Activated CD4-positive, CD25-positive, alpha-beta regulatory T cell treated with anti-CD3 and anti-CD28 coated beads, Interleukin-2, amount 50 U/mL, for 24 hours (primary cell): ENCODE data around the gene KCNN3.
A peak's percentile ranks its signal among the peaks of the same experiment; 100 is the strongest.

Experiments
- ATAC-seq, 2 donors: fragments of 150-1000 bp; cut with Tn5 transposase; one replicate each; pipeline ENCODE4 v1.10.0; 2021; ENCODE audit warnings: mild to moderate bottlenecking in 1 of 2, moderate library complexity in 1 of 2

The KCNN3 gene

GRCh38 chr1:154840269-154841176, 29.6 kb downstream of the KCNN3 start:
- no peak for ATAC-seq

- ATAC-seq: no peak
These were observed 30.4 kb downstream of the KCNN3 start for GRCh38 chr1:154839691-154840090.

- no peak for ATAC-seq
These were observed 31.1 kb downstream of the KCNN3 start for GRCh38 chr1:154838988-154839387.

DNA sequence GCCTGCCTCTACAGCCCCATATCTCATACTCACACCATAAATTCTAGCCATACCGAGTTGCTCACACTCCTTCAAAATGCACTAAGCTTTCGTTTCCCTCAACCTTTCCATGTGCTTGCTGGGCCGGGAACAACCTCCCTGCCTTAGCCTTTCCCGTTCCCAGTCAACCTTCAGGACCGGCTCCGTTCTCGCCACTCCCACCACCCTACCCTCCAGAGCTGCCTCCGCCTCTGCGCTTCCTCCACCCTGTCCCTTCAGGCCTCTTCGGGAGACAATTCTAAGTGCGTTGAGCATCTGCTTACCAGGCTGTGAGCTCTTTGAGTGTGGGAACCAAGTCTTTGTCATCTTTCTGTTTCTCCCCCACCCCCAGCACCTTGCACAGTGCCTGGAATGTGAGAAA, 31.6 kb downstream of the KCNN3 start:
- no peak for ATAC-seq

DNA sequence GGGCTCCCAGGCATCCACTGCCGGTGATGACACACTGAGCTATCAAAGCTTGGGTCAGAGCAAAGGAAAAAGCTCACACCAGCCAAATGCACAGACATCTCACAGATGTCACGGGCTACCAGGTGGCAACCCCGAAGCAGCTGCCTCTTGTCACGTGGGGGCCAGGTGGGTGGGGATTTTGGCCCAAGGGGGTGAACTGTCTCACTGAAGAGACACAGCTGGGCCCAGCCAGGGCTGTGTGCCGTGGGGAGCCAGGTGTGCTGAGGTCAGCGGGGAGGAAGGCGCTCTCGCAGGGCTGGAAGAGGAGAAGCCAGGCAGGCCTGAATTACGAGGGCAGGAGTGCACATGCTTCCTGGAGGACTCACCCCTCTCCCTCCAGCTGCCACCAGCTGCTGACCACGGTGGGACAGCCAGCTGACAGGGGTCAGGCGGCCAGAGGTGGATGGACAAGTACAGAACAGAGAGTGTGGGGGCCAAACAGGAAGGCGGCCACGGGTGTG, 32.4 kb downstream of the KCNN3 start:
- no peak for ATAC-seq

DNA sequence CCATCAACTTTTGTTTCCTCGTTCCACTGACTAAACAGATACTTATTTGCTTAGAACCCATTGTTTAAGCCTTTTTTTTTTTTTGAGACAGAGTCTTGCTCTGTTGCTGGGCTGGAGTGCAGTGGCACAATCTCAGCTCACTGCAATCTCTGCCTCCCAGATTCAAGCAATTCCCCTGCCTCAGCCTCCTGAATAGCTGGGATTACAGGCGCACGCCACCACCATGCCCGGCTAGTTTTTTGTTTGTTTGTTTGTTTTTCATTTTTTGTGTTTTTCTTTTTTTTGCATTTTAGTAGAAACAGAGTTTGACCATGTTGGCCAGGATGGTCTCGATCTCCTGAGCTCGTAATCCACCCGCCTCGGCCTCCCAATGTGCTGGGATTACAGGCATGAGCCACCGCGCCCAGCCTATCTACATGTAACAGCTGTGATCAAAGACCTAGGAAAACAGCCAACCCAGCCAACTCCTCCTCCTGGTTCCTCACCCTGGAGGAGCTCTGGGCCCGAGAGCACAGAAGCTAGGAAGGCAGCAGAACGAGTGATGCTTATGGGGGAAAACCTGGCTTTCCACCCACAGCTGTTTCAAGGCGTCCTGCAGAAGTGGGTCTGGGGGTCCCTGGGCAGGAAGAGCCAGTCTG, 32.9 kb downstream of the KCNN3 start:
- no peak for ATAC-seq

- ATAC-seq: no peak
These were observed 34.4 kb downstream of the KCNN3 start for GRCh38 chr1:154835531-154836324.

DNA sequence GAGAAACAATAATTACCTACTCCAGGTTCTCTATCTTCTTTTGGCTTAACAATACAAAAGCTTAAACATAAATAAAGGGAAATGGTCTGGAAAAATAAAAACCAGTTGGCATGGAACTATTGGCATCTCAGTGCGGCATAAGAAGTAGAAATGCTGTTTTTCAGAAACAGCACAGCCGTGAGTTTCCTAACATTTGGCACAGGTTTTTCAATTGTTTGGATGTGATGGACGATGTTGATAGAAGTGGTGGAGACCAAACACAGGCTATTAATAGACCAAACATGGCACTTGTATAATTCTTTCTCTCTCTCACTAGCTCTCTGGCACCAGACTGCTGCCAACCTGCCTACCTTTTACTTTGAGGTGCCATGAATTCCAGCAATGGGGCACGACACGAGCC, 36.2 kb downstream of the KCNN3 start:
- no peak for ATAC-seq

DNA sequence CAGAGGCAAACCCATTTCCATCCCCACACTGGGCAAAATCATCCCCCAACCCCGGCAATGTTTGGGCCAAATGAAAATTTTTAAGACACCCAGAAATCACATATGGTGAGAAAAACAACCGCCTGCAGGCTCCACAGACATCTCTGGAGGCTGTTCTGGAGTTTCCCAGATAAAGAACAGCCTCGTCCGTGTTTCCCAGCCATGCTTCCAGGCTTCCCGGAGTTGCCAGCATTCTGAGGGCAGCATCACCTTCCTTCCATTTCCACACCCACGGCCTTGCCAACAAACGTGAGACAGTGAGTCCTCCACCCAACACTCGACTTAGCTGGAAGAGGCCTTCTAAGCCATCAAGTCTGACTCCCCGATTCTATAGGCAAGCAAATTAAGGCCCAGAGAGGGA, 36.9 kb downstream of the KCNN3 start:
- ATAC-seq: no peak

DNA sequence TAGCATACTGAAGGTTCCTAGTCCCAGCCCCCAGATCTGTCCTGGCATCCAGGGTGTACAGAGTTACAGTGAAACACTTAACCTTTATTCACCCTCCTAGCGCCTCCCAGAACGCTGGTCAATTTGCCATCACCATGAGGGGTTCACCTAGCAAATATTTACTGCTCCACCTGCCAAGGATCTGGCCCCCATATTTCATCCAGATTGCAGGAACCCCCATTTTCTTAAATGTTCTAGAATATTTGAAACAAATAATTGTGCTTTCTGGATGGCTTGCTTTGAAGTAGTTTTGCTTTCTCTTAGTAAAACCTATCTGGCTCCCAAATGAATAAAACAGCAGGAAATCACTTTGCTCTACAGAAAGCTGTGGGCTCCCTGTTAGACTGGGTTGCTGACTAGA, 37.7 kb downstream of the KCNN3 start:
- ATAC-seq: no peak

DNA sequence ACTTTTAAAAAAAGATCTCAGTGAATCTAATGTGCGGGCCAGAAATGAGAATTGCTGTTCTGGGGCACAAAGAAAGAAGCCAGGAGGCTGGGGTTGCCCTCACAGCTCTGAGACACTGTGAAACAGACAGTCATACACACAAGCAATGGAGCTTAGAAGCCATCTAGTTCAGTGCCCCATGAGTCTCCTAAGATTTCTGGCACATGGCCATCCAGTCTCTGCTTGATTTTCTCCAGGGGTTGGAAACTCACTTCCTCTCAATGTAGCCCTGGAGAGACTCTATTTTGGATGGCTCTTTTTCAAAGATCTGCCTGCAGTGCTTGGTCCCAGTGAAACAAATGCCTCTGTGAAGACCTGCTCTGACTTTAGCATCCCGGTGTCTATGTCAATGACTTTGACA, 38.6 kb downstream of the KCNN3 start:
- no peak for ATAC-seq

- no peak for ATAC-seq
These were observed 41.0 kb downstream of the KCNN3 start for GRCh38 chr1:154829062-154829461.

GRCh38 chr1:154824179-154825000, 45.7 kb downstream of the KCNN3 start:
- ATAC-seq: no peak

DNA sequence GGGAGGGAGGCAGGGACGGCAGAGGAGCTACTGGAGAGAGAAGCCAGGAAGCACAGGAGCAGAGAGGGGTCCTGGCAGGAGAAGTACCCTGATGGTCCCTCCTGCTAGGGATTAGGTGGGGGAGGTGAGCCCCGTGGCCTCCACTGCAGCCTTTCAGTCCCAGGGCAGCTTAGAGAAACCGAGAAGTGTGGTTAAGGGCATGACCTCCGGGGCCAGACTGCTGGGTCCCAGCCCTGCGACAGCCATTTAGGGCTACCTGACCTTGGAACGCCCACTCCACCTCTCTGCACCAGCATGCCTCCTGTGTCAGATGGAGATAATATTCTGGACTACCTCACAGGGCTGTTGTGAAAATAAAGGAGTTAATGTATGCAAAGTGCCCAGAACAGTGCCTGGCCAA, 47.4 kb downstream of the KCNN3 start:
- ATAC-seq: no peak

GRCh38 chr1:154822233-154822632, 47.8 kb downstream of the KCNN3 start:
- ATAC-seq: no peak

GRCh38 chr1:154821083-154821482, 49.0 kb downstream of the KCNN3 start:
- ATAC-seq: no peak

DNA sequence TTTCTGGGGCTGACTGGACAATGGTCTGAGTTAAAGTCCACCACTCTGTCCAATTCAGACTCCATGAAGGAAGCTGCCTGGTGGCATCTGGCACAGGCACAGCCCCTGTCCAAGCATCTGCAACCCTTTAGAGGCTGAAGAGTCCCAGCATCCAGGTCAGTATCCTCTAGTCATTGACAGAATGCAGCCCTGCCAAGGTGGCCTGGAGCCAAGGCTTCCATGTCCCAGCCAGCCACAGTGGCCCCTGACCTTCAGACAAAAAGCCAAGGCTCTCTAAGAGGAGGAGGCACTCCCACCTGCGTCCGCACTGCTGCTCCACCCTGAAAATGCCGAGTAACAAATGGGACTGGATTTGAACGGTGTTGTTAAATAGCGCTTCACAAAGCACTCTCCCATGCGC, 49.4 kb downstream of the KCNN3 start:
- ATAC-seq: no peak

DNA sequence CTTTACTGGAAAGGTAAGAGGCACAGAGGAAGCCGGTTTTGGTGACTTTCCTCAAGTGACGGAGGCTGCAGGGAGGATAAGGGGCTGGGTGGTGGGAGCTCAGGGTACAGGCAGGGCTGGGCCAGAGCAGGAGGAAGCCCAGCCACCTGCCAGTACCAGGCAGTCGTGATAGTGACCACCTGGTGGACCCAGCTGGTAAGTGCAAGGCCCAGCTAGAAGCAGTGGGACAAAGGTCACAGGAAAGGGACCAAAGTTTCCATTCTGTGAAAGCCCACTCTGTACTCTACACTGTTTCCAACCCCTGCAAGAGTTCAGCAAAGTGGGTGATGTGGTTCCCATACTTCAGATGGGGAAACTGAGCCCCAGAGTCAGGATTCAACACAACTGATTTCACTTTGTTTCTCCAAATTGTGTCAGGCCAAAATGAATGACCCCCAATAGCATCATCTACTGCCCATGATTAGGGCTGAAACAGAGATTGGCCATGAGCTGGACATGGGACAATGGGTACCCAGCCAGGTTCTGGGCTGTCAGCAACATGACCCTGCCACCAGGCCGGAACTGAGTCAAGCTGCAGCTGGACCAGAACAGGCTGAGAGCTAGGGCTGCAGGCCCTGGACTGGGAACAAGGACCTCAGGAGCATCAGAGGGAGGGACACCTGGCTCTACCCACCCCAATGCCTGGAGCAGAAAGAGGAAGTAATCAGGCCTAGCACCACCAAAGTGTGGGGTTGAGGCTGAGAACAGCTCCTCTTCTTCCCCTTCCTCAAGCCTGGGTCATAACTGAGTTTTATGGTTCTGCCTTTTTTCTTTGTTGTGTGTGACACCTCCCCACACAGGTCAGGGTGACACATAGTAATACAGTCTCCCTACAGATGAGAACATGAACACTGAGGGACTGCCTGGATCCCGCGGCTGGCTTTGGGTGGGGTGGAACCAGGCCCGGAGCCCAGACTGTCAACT, 50.2 kb downstream of the KCNN3 start:
- ATAC-seq: peak in 1 of 2 donors; percentile 60

DNA sequence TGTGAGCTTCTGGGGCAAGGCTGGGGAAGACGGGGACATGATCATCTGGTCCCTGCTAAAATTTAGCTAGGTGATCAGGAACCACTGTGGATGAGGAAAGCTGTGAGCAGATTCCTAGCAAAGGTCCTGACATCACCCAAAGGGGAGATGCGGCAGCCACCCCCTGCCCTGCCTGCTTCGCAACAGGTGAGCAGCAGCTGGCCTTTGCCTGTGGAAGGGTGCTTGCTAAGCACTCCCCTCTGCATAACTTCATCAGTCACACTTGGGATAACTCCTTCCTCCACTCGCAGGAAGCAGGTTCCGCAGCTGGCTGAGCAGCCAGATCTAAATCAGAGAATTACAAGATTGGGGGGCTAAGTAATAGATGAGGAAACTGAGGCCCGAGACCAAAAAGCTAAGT, 51.2 kb downstream of the KCNN3 start:
- ATAC-seq: no peak

DNA sequence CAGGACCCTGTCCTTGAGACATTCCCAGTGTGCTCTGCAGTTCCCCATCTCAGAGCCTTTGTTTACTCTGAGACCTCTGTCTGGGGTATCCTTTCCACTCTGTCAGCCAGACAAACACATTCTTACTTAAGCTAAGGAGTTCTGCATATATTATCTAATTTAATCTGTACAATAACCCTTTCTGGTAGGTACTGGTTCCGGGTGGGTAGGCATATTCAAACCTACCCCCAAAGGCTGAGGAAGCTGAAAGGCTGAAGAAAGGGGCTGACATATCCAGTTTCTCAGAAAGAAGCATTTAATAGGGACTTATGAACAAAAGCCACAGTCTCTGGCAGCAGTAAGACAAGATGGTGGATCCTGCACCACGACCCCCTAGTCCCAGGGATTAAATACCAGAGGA, 53.1 kb downstream of the KCNN3 start:
- ATAC-seq: no peak

DNA sequence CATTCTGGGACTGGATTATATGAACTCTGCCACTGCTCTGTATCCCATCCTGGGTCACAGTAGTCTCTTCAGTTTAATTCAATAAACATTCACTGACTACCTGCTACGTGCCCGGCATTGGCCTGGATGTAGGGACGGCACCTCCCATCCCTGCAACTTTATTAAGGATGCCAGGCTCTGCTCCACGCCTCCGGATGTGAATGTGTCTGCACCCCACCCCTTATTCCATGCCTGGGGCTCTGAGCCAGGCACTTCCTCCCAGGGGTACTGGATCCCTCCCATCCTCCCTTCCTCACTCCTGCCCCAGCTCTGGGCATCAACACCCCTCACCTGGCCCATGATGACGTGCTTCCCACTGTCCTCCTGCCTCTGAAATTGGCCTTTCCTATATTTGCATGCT, 53.7 kb downstream of the KCNN3 start:
- no peak for ATAC-seq
